A549 (cell line): ENCODE data around the gene ZNF583. TPM values are rescaled to one million over a fixed set of nuclear protein-coding genes. Genes with fewer than 3 reads are reported as not detected.

Experiments
- ATAC-seq, 2 experiments: fragments of 200-7000 bp in 1 of 2; fragments of >200 bp in 1 of 2; cut with Nextera tagmentation in 1 of 2; cut with Tn5 transposase in 1 of 2; 3 replicates each; pipeline versions ENCODE4 v1.8.0 to v1.9.1; 2018 to 2020; ENCODE audit warnings: mild to moderate bottlenecking in 1 of 2, moderate library complexity in 1 of 2
- CTCF ChIA-PET: fragments of 300-600 bp; sonication (Branson Sonifier 250); formaldehyde crosslinking; extraction: SDS; loops from one replicate; lab custom pipeline; 2021; ENCODE audit warnings: antibody characterized with exemption, inconsistent platforms; lab: Yijun Ruan, JAX
- POLR2A ChIA-PET: fragments of 350-600 bp; formaldehyde crosslinking; extraction: SDS; loops from one replicate; lab custom pipeline; 2021; ENCODE audit warnings: antibody characterized with exemption, inconsistent platforms; lab: Yijun Ruan, JAX
- DNase-seq, 2 experiments: peaks; one replicate each; pipeline versions ENCODE4 v3.0.0 to v3.0.0-alpha.2; 2011 to 2016; ENCODE audit warnings: low read depth in 1 of 2, low spot score in 1 of 2
- FAIRE-seq: peaks from 2 replicates; lab custom pipeline; 2011; peaks lifted over from hg19 to GRCh38; lab: Jason Lieb, UNC
- H3K27ac ChIP-seq, 2 experiments: fragments of >200 bp; sonication (Bioruptor Twin); formaldehyde crosslinking; 3 replicates each; pipeline ENCODE4 v1.5.1; 2016 to 2017
- H3K4me1 ChIP-seq: fragments of >200 bp; sonication (Bioruptor Twin); formaldehyde crosslinking; 3 replicates; pipeline ENCODE4 v1.6.1; 2016
- H3K4me2 ChIP-seq: fragments of >200 bp; sonication (Bioruptor Twin); formaldehyde crosslinking; 3 replicates; pipeline ENCODE4 v1.6.1; 2016
- H3K4me3 ChIP-seq: fragments of >200 bp; sonication (Bioruptor Twin); formaldehyde crosslinking; 3 replicates; pipeline ENCODE4 v1.5.1; 2016
- H3K9me3 ChIP-seq: fragments of >200 bp; sonication (Bioruptor Twin); formaldehyde crosslinking; 3 replicates; pipeline ENCODE4 v1.6.1; 2016
- BHLHE40 ChIP-seq: IDR thresholded peaks from 2 replicates; pipeline ENCODE4 v1.6.1; 2012; ENCODE audit warnings: low read depth, low read length, inconsistent platforms
- CBX8 ChIP-seq: fragments of 200-600 bp; sonication (generic); IDR thresholded peaks from 2 replicates; pipeline ENCODE4 v1.6.1; 2016
- CEBPB ChIP-seq, 2 experiments: fragments of >200 bp in 1 of 2; sonication (Bioruptor Twin) in 1 of 2; formaldehyde crosslinking in 1 of 2; IDR thresholded peaks; 2 replicates each; pipeline ENCODE4 v1.6.1; 2012 to 2016
- EHMT2 ChIP-seq: fragments of 200-600 bp; sonication (generic); IDR thresholded peaks from 2 replicates; pipeline ENCODE4 v1.6.1; 2016; ENCODE audit warnings: antibody characterized with exemption, low read depth, mild to moderate bottlenecking, moderate library complexity
- EP300 ChIP-seq, 2 experiments: fragments of >200 bp; sonication (Bioruptor Twin); formaldehyde crosslinking; IDR thresholded peaks; 2 replicates in 1 of 2; 3 replicates in 1 of 2; pipeline ENCODE4 v1.6.1; 2016 to 2017
- FOSL2 ChIP-seq, 2 experiments: fragments of 450-650 bp in 1 of 2; fragments of >200 bp in 1 of 2; sonication (Bioruptor Twin) in 1 of 2; formaldehyde crosslinking; IDR thresholded peaks; 2 replicates each; pipeline versions ENCODE4 v1.5.0 to v1.6.1; 2016 to 2020; ENCODE audit warnings: mild to moderate bottlenecking in 1 of 2, moderate library complexity in 1 of 2
- FOXS1 ChIP-seq: fragments of 250-450 bp; sonication (Bioruptor Pico); IDR thresholded peaks from 2 replicates; pipeline ENCODE4 v1.5.0; 2020; ENCODE audit warnings: mild to moderate bottlenecking, moderate library complexity
- GATA3 ChIP-seq: IDR thresholded peaks from 2 replicates; pipeline ENCODE4 v1.6.1; 2012; ENCODE audit warnings: borderline replicate concordance
- HOXA7 ChIP-seq: fragments of 250-450 bp; sonication (Bioruptor Pico); IDR thresholded peaks from 2 replicates; pipeline ENCODE4 v1.5.0; 2020; ENCODE audit warnings: mild to moderate bottlenecking, moderate library complexity
- HOXB5 ChIP-seq: fragments of 250-450 bp; sonication (Bioruptor Pico); IDR thresholded peaks from 2 replicates; pipeline ENCODE4 v1.5.0; 2020; ENCODE audit warnings: mild to moderate bottlenecking, moderate library complexity
- JUNB ChIP-seq: fragments of >200 bp; sonication (Bioruptor Twin); formaldehyde crosslinking; IDR thresholded peaks from 2 replicates; pipeline ENCODE4 v1.6.1; 2016
- KDM1A ChIP-seq: fragments of 200-600 bp; sonication (generic); IDR thresholded peaks from 2 replicates; pipeline ENCODE4 v1.6.1; 2016; ENCODE audit warnings: low read depth, mild to moderate bottlenecking
- KDM5A ChIP-seq: fragments of 200-600 bp; sonication (generic); IDR thresholded peaks from 2 replicates; pipeline ENCODE4 v1.6.1; 2016; ENCODE audit warnings: antibody characterized with exemption, mild to moderate bottlenecking
- MAFK ChIP-seq: fragments of 450-650 bp; IDR thresholded peaks from 2 replicates; pipeline ENCODE4 v1.6.1; 2014; ENCODE audit not compliant: partially characterized antibody
- MAZ ChIP-seq: fragments of 150-350 bp; IDR thresholded peaks from 2 replicates; pipeline ENCODE4 v1.6.1; 2014; ENCODE audit warnings: antibody characterized with exemption, low read depth, low read length, borderline replicate concordance
- POLR2A ChIP-seq: IDR thresholded peaks from 2 replicates; pipeline ENCODE4 v1.6.1; 2012; ENCODE audit warnings: mild to moderate bottlenecking, low read length
- POLR2AphosphoS2 ChIP-seq: conservative IDR thresholded peaks from 2 replicates; pipeline ENCODE4 v1.6.1; 2012; ENCODE audit warnings: low read length, improper control_type of control experiment, inconsistent platforms
- RFX5 ChIP-seq: fragments of 450-650 bp; IDR thresholded peaks from 2 replicates; pipeline ENCODE4 v1.7.1; 2014; ENCODE audit warnings: antibody characterized with exemption, mild to moderate bottlenecking, moderate library complexity
- RNF2 ChIP-seq: fragments of 200-600 bp; sonication (generic); IDR thresholded peaks from 2 replicates; pipeline ENCODE4 v1.6.1; 2016; ENCODE audit warnings: low read depth, mild to moderate bottlenecking, antibody characterized with exemption, moderate library complexity, borderline replicate concordance
- ZSCAN20 ChIP-seq: fragments of 250-450 bp; sonication (Bioruptor Pico); IDR thresholded peaks from 2 replicates; pipeline ENCODE4 v1.8.0; 2022; ENCODE audit warnings: mild to moderate bottlenecking, moderate library complexity
- WGBS: methylation state at CpG from one replicate; pipeline ENCODE4 v1.1.6; 2017; ENCODE audit errors: missing lambda C conversion rate; 5-methylcytosine and 5-hydroxymethylcytosine counted together
- polyA plus RNA-seq, 4 experiments: library from polyadenylated mRNA; depleted of rRNA in 3 of 4; stranded (reverse); fragments of >200 nt; fragmentation: RNase III in 1 of 4; extraction: RNeasy Plus Mini Kit Qiagen cat#74134 plus additional on column Dnase treatment in 1 of 4; gene quantifications; 2 replicates in 3 of 4; 3 replicates in 1 of 4; pipeline ENCODE4 v1.2.3, GENCODE V29; 2011 to 2017
- TF ChIP-seq, protein P1 (sequence below): IDR thresholded peaks from 2 replicates; pipeline ENCODE4 v1.6.1; 2012; ENCODE audit warnings: low read depth, borderline replicate concordance
- TF ChIP-seq, protein P2 (sequence below): IDR thresholded peaks from 2 replicates; pipeline ENCODE4 v1.6.1; 2012
- TF ChIP-seq, protein P3 (sequence below): fragments of >200 bp; sonication (Bioruptor Twin); formaldehyde crosslinking; IDR thresholded peaks from 3 replicates; pipeline ENCODE4 v1.6.1; 2016
- TF ChIP-seq, protein P4 (sequence below): fragments of >200 bp; sonication (Bioruptor Twin); formaldehyde crosslinking; IDR thresholded peaks from 3 replicates; pipeline ENCODE4 v1.5.1; 2016
- TF ChIP-seq, protein P5 (sequence below): fragments of >200 bp; sonication (Bioruptor Twin); formaldehyde crosslinking; IDR thresholded peaks from 2 replicates; pipeline ENCODE4 v1.6.1; 2016

ZNF583 gene
- polyA plus RNA-seq, 2 of the 4 experiments (the other 2 are of a cell fraction), result 2.9 to 4.8 TPM

DNA sequence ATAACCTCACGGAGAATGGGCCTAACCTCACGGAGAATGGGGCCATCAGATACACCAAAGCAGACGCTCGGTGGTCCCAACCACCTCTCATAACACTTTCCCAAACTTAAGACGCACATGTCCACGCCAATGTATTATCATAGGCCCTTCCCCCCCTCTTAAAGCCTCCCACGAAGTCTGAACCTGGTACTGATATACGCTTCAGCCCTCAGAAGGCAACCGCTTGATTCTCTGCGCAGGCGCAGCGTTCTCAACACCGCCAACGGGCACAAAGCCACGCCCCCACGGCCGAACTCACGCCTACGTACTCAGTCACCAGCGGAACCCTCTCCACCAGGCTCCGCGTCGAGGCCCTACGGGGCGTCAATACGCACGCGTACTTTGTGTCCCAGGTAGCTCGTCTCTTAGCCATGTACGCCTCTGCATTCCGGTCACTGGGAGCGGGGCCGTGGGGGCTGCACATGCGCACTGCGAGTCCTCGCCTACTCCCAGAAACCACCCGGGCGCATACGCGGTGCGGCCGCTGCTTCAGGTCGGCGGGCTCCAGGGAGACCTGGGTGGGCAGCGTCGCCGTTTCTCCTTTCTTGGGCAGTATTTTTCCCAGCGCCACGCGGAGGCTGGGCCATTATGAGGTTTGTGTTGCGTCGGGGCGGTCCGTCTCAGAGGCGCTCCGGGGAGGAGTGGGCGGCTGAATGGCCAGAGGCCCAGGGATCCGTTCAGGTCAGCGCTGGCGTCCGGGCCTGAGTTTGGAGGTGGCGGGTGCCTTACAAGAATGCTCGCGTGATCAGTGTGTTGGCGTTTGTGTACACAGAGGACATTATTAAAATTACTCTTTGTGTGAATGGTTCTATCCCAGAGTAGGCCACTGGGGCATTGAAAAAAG lies 36.1 kb upstream of the ZNF583 start:
- CTCF ChIA-PET, result interaction anchor here (1.0 to 1.5 kb wide), 3 partner anchors 15 to 302 kb away, joined by 3 to 6 read pairs (median 3); partner anchors contain the start of gene ZNF582
- DNase-seq, result peak; percentile 33 to 91
- FAIRE-seq, result no peak
- peak; percentile 86 to 98 for ATAC-seq
- H3K4me2 ChIP-seq, result peak overlapping the region; percentile 56
- 18% methylated on average over 33 of the region's 65 CpGs for WGBS
- H3K27ac ChIP-seq, result peak overlapping the region in 1 of 2 experiments; percentile 69; a peak in 2 of 6 replicates
- TF ChIP-seq KDM1A (no peak), EHMT2 (no peak), POLR2AphosphoS2 (no peak), GATA3 (no peak), FOXS1 (CRISPR knock-in tag) (no peak), ZSCAN20 (CRISPR knock-in tag) (no peak), KDM5A (no peak), POLR2A (peak; percentile 30; the same call in 1 of the 2 replicates)
- TF ChIP-seq, protein P1, sequence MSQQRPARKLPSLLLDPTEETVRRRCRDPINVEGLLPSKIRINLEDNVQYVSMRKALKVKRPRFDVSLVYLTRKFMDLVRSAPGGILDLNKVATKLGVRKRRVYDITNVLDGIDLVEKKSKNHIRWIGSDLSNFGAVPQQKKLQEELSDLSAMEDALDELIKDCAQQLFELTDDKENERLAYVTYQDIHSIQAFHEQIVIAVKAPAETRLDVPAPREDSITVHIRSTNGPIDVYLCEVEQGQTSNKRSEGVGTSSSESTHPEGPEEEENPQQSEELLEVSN, result peak; percentile 84
- TF ChIP-seq, protein P2, sequence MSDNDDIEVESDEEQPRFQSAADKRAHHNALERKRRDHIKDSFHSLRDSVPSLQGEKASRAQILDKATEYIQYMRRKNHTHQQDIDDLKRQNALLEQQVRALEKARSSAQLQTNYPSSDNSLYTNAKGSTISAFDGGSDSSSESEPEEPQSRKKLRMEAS, result peak; percentile 87
- TF ChIP-seq, all 56 proteins: peak for 3
- peak overlapping the region; percentile 50 for H3K4me3 ChIP-seq
- no peaks in the 10 kb centered on the region for H3K4me1 ChIP-seq
- POLR2A ChIA-PET, result interaction anchor here (1.0 kb wide), 1 partner anchor 1265 kb away, joined by 4 read pairs; the partner anchor contains the start of gene ZNF211
- peaks cover 68% of the 10 kb centered on the region for H3K9me3 ChIP-seq

DNA sequence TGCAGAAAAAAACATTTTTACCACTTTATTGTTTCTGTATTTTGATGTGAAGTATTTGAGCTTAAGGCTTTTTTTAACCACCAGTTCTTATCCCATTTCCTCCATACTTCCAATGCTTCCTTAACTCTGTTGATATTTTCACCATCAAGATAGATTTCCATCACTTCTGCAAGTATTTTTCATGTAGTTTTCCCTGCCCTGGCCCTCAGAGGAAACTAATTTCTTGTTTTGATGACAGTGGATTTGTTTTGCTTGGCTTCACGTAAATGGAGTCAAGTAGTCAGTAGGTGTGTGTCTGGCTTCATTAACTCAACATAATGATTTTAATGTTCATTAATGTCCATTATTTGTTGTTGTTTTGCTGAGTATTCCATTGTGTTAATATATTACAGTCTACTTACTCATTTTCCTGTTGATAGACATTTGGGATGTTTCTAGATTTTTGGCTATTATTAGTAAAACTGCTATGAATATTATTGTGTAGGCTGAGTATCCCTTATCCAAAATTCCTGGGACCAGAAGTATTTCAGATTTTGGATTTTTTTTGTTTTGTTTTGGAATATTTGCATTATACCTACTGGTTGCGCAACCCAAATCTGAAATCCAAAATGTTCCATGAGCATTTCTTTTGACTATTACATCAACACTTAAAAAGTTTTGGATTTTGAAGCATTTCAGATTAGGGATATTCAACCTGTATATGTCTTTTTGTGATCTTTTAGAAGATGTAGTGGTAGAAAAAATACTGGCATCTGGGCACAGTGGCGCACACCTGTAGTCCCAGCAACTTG lies 34.1 kb upstream of the ZNF583 start:
- FAIRE-seq (peak; percentile 7), ATAC-seq (no peak), DNase-seq (no peak)
- H3K4me3 ChIP-seq, result no peak overlapping the region
- whole genome bisulfite sequencing, result 80% methylated on average over 3 of the region's 3 CpGs
- ChIA-PET CTCF (interaction anchor here (2.1 kb wide), 1 partner anchor 22 kb away, joined by 5 read pairs; no protein-coding TSS in a partner anchor), POLR2A (no interaction called here)
- peaks cover 84% of the 10 kb centered on the region for H3K9me3 ChIP-seq
- H3K4me2 ChIP-seq, result no peak overlapping the region
- no peak overlapping the region for H3K27ac ChIP-seq
- TF ChIP-seq CEBPB (IDR thresholded peaks at IDR 0.05), result peak; percentile 62 to 78; a peak in 3 of 4 replicates
- TF ChIP-seq FOXS1 (CRISPR knock-in tag), result no peak
- no peaks in the 10 kb centered on the region for H3K4me1 ChIP-seq

DNA sequence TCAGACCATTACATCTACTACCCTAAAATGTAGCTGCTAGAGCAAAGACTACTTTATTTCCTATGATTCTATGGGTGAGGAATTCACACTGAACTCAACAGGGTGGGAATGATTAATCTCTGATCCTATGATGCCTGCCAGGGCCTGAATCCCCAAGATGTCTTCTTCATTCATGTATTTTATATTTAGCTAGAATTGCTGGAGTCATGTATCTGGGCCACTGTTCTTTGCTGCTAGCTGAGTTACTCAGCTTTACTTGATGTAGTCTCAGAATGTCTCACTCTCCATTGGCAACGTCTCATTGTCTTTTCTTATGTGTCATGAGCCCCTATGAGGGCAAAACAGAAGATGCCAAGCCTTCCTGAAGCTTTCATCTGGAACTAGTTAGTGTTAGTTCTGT lies 31.9 kb upstream of the ZNF583 start:
- 6% methylated on average over 1 of the region's 1 CpG for WGBS
- no peak for TF ChIP-seq MAFK
- TF ChIP-seq, protein P3, sequence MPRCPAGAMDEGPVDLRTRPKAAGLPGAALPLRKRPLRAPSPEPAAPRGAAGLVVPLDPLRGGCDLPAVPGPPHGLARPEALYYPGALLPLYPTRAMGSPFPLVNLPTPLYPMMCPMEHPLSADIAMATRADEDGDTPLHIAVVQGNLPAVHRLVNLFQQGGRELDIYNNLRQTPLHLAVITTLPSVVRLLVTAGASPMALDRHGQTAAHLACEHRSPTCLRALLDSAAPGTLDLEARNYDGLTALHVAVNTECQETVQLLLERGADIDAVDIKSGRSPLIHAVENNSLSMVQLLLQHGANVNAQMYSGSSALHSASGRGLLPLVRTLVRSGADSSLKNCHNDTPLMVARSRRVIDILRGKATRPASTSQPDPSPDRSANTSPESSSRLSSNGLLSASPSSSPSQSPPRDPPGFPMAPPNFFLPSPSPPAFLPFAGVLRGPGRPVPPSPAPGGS, result no peak
- TF ChIP-seq ZSCAN20 (CRISPR knock-in tag), result no peak
- TF ChIP-seq EP300 (IDR thresholded peaks at IDR 0.05), result no peak
- no peak for TF ChIP-seq HOXA7 (CRISPR knock-in tag)
- no peak for TF ChIP-seq FOSL2 (IDR thresholded peaks at IDR 0.05)
- no peak for TF ChIP-seq FOSL2 (CRISPR knock-in tag; IDR thresholded peaks at IDR 0.05)
- no peak for TF ChIP-seq POLR2AphosphoS2
- no peak for TF ChIP-seq HOXB5 (CRISPR knock-in tag)
- TF ChIP-seq RNF2, result no peak
- TF ChIP-seq, protein P4, sequence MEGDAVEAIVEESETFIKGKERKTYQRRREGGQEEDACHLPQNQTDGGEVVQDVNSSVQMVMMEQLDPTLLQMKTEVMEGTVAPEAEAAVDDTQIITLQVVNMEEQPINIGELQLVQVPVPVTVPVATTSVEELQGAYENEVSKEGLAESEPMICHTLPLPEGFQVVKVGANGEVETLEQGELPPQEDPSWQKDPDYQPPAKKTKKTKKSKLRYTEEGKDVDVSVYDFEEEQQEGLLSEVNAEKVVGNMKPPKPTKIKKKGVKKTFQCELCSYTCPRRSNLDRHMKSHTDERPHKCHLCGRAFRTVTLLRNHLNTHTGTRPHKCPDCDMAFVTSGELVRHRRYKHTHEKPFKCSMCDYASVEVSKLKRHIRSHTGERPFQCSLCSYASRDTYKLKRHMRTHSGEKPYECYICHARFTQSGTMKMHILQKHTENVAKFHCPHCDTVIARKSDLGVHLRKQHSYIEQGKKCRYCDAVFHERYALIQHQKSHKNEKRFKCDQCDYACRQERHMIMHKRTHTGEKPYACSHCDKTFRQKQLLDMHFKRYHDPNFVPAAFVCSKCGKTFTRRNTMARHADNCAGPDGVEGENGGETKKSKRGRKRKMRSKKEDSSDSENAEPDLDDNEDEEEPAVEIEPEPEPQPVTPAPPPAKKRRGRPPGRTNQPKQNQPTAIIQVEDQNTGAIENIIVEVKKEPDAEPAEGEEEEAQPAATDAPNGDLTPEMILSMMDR, result no peak
- no peak for TF ChIP-seq CBX8
- TF ChIP-seq, protein P2, result no peak
- TF ChIP-seq, protein P5, sequence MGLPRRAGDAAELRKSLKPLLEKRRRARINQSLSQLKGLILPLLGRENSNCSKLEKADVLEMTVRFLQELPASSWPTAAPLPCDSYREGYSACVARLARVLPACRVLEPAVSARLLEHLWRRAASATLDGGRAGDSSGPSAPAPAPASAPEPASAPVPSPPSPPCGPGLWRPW, result no peak
- no peak for TF ChIP-seq JUNB
- no peak for TF ChIP-seq MAZ
- TF ChIP-seq KDM1A, result no peak
- TF ChIP-seq RFX5, result no peak
- TF ChIP-seq BHLHE40, result no peak
- Histone ChIP-seq H3K9me3 (peaks cover 83% of the 10 kb centered on the region), H3K4me1 (no peaks in the 10 kb centered on the region), H3K4me2 (no peak overlapping the region), H3K4me3 (no peak overlapping the region), H3K27ac (no peak overlapping the region)
- DNase-seq (no peak), ATAC-seq (no peak), FAIRE-seq (no peak)
- ChIA-PET CTCF (interaction anchor here (0.9 to 2.1 kb wide), 3 partner anchors 12 to 38 kb away, joined by 3 to 5 read pairs (median 4); no protein-coding TSS in a partner anchor), POLR2A (no interaction called here)
